Retinal pigment epithelial cell (primary cell): ENCODE measurements around the gene MAP1A.
"Not testable (repeated sequence)": the region's sequence is repeated elsewhere in the genome, so short reads cannot be mapped to it uniquely, and the experiment has no call there.

Source experiments
- DNase-seq: peaks from one replicate; pipeline ENCODE4 v3.0.0-alpha.2; 2010; ENCODE audit warnings: low read depth
- H3K4me3 ChIP-seq: 2 replicates; pipeline ENCODE4 v1.5.1; 2011; ENCODE audit warnings: mild to moderate bottlenecking, low read length, control low read depth, moderate library complexity
- TF ChIP-seq, protein P1 (sequence below): conservative IDR thresholded peaks from 2 replicates; pipeline ENCODE4 v1.5.1; 2011; ENCODE audit warnings: low read depth, low read length, control low read depth, inconsistent platforms

Gene MAP1A

DNA sequence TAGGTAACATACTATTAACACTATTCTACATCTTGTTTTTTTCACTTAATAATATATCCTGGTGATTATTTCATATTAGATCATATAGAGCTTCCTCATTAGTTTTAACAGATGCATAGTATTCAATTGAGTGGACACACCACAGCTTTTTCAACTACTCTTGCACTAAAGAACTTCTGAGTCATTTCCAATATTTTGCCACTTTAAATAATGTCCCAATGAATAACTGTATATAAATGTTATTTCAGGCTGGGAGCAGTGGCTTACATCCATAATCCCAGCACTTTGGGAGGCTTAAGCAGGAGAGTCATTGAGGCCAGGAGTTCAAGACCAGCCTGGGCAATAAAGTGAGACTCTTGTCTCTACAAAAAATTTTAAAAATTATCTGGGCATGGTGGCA is 26.9 kb downstream of the MAP1A start:
- DNase-seq, result no peak
- H3K4me3 ChIP-seq, result no peak overlapping the region
- TF ChIP-seq, protein P1, sequence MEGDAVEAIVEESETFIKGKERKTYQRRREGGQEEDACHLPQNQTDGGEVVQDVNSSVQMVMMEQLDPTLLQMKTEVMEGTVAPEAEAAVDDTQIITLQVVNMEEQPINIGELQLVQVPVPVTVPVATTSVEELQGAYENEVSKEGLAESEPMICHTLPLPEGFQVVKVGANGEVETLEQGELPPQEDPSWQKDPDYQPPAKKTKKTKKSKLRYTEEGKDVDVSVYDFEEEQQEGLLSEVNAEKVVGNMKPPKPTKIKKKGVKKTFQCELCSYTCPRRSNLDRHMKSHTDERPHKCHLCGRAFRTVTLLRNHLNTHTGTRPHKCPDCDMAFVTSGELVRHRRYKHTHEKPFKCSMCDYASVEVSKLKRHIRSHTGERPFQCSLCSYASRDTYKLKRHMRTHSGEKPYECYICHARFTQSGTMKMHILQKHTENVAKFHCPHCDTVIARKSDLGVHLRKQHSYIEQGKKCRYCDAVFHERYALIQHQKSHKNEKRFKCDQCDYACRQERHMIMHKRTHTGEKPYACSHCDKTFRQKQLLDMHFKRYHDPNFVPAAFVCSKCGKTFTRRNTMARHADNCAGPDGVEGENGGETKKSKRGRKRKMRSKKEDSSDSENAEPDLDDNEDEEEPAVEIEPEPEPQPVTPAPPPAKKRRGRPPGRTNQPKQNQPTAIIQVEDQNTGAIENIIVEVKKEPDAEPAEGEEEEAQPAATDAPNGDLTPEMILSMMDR, result no peak

DNA sequence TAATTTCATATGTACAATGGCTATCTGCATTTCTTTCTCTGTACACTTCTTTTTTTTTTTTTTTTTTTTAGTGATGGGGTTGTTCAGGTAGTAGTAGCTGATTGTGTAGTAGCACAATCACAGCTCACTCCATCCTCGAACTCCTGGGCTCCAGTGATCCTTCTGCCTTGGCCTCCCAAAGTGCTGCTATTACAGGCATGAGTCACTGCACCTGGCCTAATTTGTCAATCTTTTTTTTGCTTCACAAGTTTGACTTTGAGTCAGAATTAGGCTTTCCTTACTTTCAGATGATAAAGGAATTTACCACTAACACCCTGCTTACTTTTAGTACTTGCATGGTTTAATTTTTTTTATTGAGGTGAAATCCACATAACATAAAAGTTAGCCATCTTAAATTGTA is 28.0 kb downstream of the MAP1A start:
- no peak for DNase-seq
- H3K4me3 ChIP-seq, result no peak overlapping the region
- TF ChIP-seq, protein P1, result no peak

DNA sequence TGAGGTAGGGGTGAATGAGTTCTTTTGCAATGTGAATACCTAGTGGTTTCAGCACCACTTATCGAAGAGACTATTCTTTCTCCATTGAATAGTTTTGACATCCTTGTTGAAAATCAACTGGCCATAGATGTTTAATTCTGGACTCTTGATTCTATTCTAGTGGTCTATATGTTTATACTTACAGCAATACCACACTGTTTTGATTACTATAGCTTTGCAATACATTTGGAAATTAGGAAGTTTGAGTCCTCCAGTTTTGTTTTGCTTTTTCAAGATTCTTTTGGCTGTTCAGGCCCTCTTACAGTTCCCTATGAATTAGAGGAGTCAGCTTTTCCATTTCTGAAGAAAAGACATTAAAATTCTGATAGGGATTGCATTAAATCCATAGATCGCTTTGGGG is 30.1 kb downstream of the MAP1A start:
- TF ChIP-seq, protein P1, result no peak
- no peak for DNase-seq
- H3K4me3 ChIP-seq, result no peak overlapping the region

DNA sequence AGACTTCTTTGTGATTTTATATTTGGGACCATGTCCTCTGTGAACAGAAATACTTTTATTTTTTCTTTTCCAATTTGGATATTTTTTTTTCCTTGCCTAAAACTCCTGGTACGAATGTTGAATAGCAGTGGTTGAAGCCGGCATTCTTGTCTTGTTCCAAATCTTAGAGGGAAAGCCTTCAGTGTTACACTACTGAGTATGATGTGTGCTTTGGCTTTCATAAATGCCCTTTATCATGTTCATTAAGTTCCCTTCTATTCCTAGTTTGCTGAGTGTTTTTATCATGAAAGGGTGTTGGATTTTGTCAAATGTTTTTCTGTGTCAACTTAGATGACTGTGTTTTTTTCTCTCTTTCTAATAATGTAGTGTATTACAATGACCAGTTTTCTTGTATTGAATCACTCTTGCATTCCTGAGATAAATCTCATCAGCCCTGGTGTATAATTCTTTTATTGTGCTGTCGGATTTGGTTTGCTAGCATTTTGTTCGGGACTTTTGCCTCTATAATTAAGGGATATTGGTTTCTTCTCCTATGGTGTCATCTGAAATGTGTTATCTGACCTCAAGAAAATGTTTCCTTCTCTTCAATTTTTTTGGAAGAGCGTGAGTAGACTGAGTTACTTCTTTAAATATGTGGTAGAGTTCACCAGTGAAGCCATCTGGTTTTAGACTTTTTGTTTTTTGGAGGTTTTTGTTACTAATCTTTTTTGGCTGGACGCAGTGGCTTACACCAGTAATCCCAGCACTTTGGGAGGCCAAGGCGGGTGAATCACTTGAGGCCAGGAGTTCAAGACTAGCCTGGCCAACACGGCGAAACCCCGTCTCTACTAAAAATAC is 33.3 kb downstream of the MAP1A start:
- TF ChIP-seq, protein P1, result no peak
- H3K4me3 ChIP-seq, result no peak overlapping the region
- no peak for DNase-seq

DNA sequence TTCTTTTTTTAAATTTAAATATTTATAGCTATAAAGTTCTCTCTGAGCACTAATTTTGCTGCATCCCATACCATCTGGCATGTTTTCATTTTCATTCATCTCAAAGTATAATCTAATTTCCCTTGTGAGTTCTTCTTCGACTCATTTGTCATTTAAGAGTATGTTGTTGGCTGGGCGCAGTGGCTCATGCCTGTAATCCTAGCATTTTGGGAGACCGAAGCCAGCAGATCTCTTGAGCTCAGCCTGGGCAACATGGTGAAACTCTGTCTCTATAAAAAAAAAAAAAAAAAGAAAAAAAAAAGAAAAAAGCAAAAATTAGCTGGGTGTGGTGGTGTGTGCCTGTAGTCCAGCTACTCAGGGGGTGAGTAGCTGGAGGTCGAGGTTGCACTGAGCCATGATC is 34.8 kb downstream of the MAP1A start:
- H3K4me3 ChIP-seq, result no peak overlapping the region
- TF ChIP-seq, protein P1, result no peak
- no peak for DNase-seq

DNA sequence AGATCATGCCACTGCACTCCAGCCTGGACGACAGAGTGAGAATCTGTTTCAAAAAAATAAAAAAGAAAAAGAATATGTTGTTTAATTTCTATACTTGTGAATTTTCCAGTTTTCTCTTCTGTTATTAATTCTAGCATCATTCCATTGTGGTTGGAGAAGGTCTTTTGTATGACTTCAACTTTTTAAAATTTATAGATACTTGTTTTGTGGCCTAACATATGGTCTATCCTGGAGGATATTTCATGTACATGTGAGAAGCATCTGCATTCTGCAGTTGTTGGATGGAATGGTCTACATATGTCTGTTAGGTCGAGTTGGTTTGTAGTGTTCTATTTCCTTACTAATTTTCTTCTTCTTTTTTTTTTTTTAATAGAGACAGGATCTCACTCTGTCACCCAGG is 35.6 kb downstream of the MAP1A start:
- H3K4me3 ChIP-seq, result no peak overlapping the region
- no peak for DNase-seq
- TF ChIP-seq, protein P1, result no peak

DNA sequence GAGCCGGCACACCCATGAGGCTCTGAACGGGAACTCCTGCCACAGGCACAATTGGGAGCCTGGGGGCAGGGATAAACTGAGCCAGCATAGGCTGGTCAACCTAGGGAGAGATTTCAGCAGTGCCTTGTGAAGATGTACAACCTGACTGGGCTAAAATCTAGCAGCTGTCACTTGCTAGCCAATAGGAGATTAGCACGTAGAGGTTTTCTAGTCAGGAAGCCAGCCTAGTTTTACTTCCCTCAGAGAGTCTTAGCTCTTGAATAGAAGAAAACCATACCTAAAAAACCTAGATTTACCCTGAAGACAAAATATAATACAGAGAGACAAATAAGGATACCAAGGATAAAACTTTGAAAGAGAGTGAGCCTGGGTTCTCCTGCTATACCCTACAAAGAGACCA is 45.3 kb downstream of the MAP1A start:
- not testable (repeated sequence) for DNase-seq, H3K4me3 ChIP-seq

DNA sequence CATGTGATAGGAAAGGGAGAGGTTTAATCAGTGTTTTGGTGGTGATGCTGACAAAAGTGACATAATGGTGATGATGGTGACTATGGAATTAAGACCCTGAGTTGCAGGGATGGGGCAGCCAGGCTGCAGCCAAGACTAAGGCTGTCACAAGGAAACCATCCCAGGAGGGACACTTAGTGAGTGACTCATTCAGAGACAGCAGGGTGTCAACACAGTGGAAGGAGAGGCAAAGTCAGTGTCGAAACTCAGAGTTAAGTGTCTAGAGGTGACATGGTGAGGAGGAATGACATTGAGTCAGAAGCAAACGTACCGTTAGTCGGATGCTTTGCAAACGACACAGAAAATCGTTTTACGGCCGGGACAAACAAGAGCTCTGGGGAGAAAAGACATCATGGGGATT is 46.4 kb downstream of the MAP1A start:
- not testable (repeated sequence) for H3K4me3 ChIP-seq, DNase-seq

DNA sequence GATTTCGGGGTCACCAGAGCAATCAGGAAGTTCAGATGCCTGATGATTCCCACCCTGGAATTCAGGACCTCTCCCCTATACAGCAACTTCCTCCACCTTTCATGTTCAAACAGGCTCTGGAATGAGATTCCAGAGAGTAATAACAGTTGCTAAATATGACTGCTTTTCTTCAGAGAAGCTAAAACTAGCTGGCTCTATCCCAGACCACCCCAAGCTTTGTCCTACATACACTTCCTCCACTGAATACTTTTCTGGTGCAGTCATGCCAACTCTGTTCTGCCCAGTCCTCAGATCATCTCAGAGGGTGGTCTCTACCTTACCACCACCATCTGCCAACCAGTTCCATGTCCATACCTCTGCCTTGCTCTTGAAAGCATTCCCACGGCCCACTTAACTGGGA is 49.2 kb downstream of the MAP1A start:
- H3K4me3 ChIP-seq, DNase-seq: not testable (repeated sequence)

DNA sequence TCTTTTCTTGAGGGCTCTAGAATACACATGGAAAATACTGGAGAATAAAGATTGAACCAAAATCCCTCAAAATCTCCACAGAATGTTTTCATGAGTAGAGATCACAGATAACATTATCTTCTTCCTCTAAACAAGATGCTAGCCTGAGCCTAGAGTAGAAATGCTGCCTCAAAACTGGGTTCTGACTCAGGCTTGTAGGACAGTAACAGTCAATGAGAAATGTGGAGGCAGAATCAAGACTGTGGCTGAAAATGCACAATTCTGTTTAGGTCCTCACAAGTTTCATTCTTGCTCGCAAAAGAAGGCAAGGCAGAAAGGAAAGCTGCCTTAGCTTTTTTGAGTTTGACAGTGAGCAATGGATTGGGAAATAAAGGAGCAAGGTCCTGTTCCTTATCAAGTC is 57.2 kb downstream of the MAP1A start:
- DNase-seq, H3K4me3 ChIP-seq: not testable (repeated sequence)
